Ascending aorta (tissue), 2 donors: Measurements from ENCODE around the gene CNTNAP2. TPM values are rescaled to one million over a fixed set of nuclear protein-coding genes. Genes with fewer than 3 reads are reported as not detected.

Source experiments
- DNase-seq, 2 donors: peaks; one replicate each; pipeline ENCODE4 v3.0.0-alpha.2; 2019; ENCODE audit warnings: low spot score in 2 of 2
- H3K27ac ChIP-seq, 2 donors: fragments of 200-600 bp; sonication (generic); one replicate each; pipeline ENCODE4 v1.5.1; 2016 to 2017; ENCODE audit warnings: mild to moderate bottlenecking in 1 of 2
- H3K27me3 ChIP-seq: fragments of 200-600 bp; sonication (generic); one replicate; pipeline ENCODE4 v1.5.1; 2017
- H3K36me3 ChIP-seq, 2 donors: fragments of 200-600 bp; sonication (generic); one replicate each; pipeline ENCODE4 v1.5.1; 2016
- H3K4me1 ChIP-seq, 2 donors: fragments of 200-600 bp; sonication (generic); one replicate each; pipeline ENCODE4 v1.5.1; 2016 to 2017; ENCODE audit warnings: mild to moderate bottlenecking in 1 of 2
- H3K4me3 ChIP-seq, 2 donors: fragments of 200-600 bp; sonication (generic); one replicate each; pipeline ENCODE4 v1.5.1; 2016 to 2017; ENCODE audit warnings: mild to moderate bottlenecking in 1 of 2
- H3K9me3 ChIP-seq, 2 donors: fragments of 200-600 bp; sonication (generic); one replicate each; pipeline ENCODE4 v1.5.1; 2016
- CTCF ChIP-seq, 3 experiments: fragments of 200-600 bp in 2 of 3; fragments of 450-650 bp in 1 of 3; sonication (generic) in 2 of 3; IDR thresholded peaks; one replicate each; pipeline ENCODE4 v1.5.1; 2016 to 2019; ENCODE audit warnings: antibody characterized with exemption in 3 of 3, mild to moderate bottlenecking in 1 of 3, moderate library complexity in 1 of 3
- intact Hi-C: fragments of 100-400 bp; cut with DNase I; formaldehyde crosslinking; loops from one replicate; pipeline ENCODE4 v1.15.1; 2023
- total RNA-seq: library from RNA; depleted of rRNA; stranded (reverse); fragments of >200 nt; gene quantifications from one replicate; pipeline ENCODE4 v1.1.0, GENCODE V29; 2016

Gene CNTNAP2
- total RNA-seq, 1 donor from 2014 or later: not detected

DNA sequence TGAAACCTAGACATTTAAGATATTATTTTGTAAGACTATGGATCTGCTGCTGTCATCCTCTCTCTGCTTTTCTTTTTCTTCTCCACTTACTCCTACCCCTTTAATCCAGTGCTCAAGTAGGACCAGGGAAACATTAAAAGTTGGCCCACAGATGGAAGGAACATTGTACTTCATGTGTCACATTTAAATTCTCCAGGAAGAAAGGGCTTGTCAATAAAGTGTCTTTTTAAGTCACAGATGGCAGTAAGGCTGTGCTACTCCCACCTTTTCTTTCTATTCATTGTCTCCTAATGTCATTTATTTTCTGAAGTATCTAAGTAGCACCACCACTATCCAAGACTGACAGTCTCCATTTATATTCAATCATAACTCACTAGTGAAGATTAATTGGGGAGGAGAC lies 1736.2 kb downstream of the CNTNAP2 start:
- no peaks in the 10 kb centered on the region for H3K27me3 ChIP-seq
- DNase-seq: no peak
- H3K36me3 ChIP-seq: no peaks in the 10 kb centered on the region
- TF ChIP-seq CTCF (IDR thresholded peaks at IDR 0.05): no peak
- intact Hi-C loops: no loop called here
- no peaks in the 10 kb centered on the region for H3K4me1 ChIP-seq
- no peak overlapping the region for H3K4me3 ChIP-seq
- H3K9me3 ChIP-seq: no peaks in the 10 kb centered on the region
- no peak overlapping the region for H3K27ac ChIP-seq

- H3K36me3 ChIP-seq: no peaks in the 10 kb centered on the region
- intact Hi-C loops: no loop called here
Observed at GRCh38 chr7:147857152-147858140, 1740.8 kb downstream of the CNTNAP2 start.

DNA sequence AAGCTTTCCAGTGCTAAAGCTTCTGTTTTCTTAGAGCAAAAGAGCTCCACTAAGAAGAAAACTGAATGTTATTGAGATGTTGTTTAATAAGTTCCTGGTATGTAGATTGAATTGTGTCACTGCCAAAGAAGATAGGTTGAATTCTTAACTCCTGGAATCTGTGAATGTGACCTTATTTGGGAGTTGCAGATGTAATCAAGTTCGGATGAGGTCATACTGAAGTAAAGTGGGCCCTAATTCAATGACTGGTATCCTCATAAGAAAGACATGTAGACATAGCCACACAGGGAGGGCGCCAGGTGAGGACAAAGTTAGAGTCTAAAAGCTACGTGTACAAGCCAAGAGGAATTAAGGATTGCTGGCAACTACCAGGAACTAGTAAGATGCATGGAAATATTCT lies 1741.8 kb downstream of the CNTNAP2 start:
- intact Hi-C loops: no loop called here
- Histone ChIP-seq H3K27me3 (no peaks in the 10 kb centered on the region), H3K4me3 (no peak overlapping the region), H3K9me3 (no peaks in the 10 kb centered on the region), H3K4me1 (no peaks in the 10 kb centered on the region), H3K27ac (no peak overlapping the region), H3K36me3 (no peaks in the 10 kb centered on the region)
- DNase-seq: no peak
- no peak for TF ChIP-seq CTCF (IDR thresholded peaks at IDR 0.05)

More at GRCh38 chr7:147857152-147858140, 1740.8 kb downstream of the CNTNAP2 start:
- Histone ChIP-seq H3K4me3 (no peak overlapping the region), H3K4me1 (no peaks in the 10 kb centered on the region), H3K27me3 (no peaks in the 10 kb centered on the region), H3K27ac (no peak overlapping the region), H3K9me3 (no peaks in the 10 kb centered on the region)
- TF ChIP-seq CTCF (IDR thresholded peaks at IDR 0.05): no peak
- no peak for DNase-seq

DNA sequence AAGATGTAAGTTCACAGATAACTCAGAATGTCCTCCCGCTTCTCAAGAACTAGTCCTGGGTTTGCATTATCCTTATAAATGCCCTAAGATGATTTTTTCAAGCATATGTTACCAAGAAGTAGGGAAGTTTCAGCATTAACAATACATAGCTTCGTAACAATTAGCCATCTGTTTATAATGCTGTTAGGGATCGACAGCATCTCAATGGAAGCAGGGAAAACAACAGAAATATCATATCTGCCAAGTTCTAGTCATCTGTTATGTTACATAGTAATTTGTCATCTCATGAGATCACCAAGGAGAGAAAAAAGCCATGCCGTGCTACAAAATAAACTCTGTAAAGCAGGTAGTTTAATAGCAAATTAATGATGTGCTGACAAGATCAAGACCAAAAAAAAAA lies 1742.4 kb downstream of the CNTNAP2 start:
- intact Hi-C loops: no loop called here
- no peaks in the 10 kb centered on the region for H3K9me3 ChIP-seq
- no peaks in the 10 kb centered on the region for H3K27me3 ChIP-seq
- H3K4me3 ChIP-seq: no peak overlapping the region
- no peaks in the 10 kb centered on the region for H3K36me3 ChIP-seq
- no peak overlapping the region for H3K27ac ChIP-seq
- DNase-seq: no peak
- H3K4me1 ChIP-seq: no peaks in the 10 kb centered on the region
- TF ChIP-seq CTCF (IDR thresholded peaks at IDR 0.05): no peak

- Histone ChIP-seq H3K27me3 (no peaks in the 10 kb centered on the region), H3K9me3 (no peaks in the 10 kb centered on the region), H3K36me3 (no peaks in the 10 kb centered on the region), H3K4me3 (no peak overlapping the region), H3K4me1 (no peaks in the 10 kb centered on the region), H3K27ac (no peak overlapping the region)
- DNase-seq: no peak
- TF ChIP-seq CTCF (IDR thresholded peaks at IDR 0.05): no peak
- intact Hi-C loops: no loop called here
Observed at GRCh38 chr7:147859486-147859885, 1742.9 kb downstream of the CNTNAP2 start.
